Left renal pelvis (tissue), 4 donors: ENCODE data around the gene ACSL5. TPM values are rescaled to one million over a fixed set of nuclear protein-coding genes. Genes with fewer than 3 reads are reported as not detected.
"Not testable (repeated sequence)": the region's sequence is repeated elsewhere in the genome, so short reads cannot be mapped to it uniquely, and the experiment has no call there.

Source experiments
- DNase-seq, 4 donors: peaks; one replicate each; pipeline ENCODE4 v3.0.0-alpha.2; 2013; ENCODE audit warnings: low read depth in 4 of 4, low spot score in 3 of 4
- polyA plus RNA-seq, 4 donors: library from polyadenylated mRNA; unstranded; fragments of 120-200 nt; gene quantifications; one replicate each; pipeline ENCODE4 v1.2.1, GENCODE V29; 2013; ENCODE audit not compliant: insufficient read length in 4 of 4

ACSL5 gene
- polyA plus RNA-seq, 4 donors = 3.2 to 5.9 (median 4.2) TPM

- not testable (repeated sequence) for DNase-seq
Measured at GRCh38 chr10:112372182-112372810, 1.6 kb upstream of the ACSL5 start.

- DNase-seq = no peak
Measured at GRCh38 chr10:112374724-112375541, 1.0 kb downstream of the ACSL5 start.

- no peak for DNase-seq
Measured at GRCh38 chr10:112375721-112376395, 1.9 kb downstream of the ACSL5 start.

- no peak for DNase-seq
Measured at GRCh38 chr10:112376396-112376790, 2.5 kb downstream of the ACSL5 start.

- DNase-seq = not testable (repeated sequence)
Measured at GRCh38 chr10:112377116-112377515, 3.2 kb downstream of the ACSL5 start.

GRCh38 chr10:112379635-112380296 lies 5.8 kb downstream of the ACSL5 start:
- no peak for DNase-seq

- DNase-seq = no peak
Measured at GRCh38 chr10:112382515-112383235, 8.8 kb downstream of the ACSL5 start.

DNA sequence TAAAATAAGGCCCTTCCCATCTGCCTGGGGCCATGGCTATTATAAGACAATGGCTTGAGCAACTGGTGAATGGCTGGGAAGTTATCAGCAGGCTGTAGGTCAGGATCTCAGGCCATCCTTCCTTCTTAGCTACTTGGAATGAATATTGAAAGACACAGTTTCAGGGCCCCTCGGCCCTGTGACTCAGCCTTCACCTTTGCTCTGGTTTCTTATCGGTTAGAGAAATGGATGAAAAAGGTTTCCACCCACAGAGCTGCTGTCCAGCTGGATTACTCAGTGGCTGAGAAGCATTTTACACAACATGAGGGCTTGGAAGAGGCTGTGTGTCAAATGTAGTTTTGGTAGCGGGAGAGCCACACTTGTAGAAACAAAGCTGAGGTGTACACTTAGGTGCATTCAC lies 9.4 kb downstream of the ACSL5 start:
- no peak for DNase-seq

GRCh38 chr10:112384141-112384540 lies 10.2 kb downstream of the ACSL5 start:
- DNase-seq = no peak

DNA sequence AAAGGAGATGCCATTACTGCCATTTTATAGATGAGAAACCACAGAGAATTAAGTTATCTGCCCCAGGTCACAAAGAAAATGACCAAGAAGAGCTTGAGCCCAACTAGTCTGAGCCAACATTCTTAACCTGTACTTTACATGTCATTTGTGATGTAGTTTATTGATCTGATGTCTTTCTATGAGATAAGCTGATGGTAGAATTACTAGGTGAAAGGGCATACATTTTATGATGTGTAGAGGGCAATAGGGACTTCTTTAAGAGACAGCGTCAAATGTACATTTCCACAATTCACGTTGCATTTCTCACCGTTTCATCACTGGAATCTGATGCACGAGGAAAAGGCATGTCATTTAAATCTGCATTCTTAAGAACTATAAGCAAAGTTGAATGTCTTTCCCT lies 11.3 kb downstream of the ACSL5 start:
- DNase-seq = no peak

- not testable (repeated sequence) for DNase-seq
Measured at GRCh38 chr10:112388056-112388455, 14.1 kb downstream of the ACSL5 start.

- DNase-seq = no peak
Measured at GRCh38 chr10:112388548-112388947, 14.6 kb downstream of the ACSL5 start.

DNA sequence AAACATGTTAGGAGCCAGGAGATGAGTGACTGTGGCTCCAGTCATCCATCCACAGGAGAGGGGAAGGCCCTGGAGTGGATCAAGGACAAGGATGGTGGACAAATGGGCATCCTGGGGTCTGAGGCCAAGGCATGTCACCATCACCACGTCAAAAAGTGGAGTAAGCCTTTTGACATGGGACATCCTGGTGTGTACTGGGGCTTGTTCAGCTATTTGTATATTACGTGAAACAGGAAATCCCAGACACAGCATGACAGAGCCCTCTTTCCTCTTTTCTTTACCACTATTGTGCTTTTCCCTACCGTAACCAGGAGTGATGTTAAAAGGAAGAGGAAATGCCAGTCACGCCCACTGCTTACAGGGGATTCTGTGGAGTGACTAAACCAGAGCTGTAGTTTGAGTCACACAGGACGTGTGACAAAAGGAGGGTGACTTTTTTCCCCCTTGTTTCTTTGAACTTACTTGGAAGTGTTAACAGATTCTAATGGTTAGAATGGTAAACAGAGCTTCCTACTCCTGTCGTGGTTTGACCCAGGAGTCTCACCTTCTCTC lies 15.4 kb downstream of the ACSL5 start:
- no peak for DNase-seq

DNA sequence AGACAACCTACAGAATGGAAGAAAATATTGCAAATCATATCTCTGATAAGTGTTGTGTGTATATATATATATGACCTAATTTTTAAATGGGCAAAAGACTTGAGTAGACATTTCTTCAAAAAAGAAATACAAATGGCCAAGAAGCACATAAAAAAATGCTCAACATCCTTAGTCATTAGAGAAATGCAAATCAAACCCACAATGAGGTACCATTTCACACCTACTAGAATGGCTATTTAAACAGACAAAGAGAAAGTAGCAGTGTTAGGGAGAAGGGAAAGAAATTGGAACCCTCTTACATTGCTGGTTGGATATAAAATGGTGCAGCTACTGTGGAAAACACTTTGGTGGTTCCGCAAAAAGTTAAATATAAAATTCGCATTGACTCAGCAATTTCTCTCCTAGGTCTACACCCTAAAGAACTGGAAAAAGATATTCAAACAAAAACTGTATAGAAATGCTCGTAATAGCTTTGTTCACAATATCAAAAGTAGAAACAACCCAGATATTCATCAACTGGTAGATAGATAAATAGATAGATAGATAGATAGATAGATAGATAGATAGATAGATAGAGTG lies 16.3 kb downstream of the ACSL5 start:
- DNase-seq = no peak

GRCh38 chr10:112393341-112393740 lies 19.4 kb downstream of the ACSL5 start:
- DNase-seq = no peak

DNA sequence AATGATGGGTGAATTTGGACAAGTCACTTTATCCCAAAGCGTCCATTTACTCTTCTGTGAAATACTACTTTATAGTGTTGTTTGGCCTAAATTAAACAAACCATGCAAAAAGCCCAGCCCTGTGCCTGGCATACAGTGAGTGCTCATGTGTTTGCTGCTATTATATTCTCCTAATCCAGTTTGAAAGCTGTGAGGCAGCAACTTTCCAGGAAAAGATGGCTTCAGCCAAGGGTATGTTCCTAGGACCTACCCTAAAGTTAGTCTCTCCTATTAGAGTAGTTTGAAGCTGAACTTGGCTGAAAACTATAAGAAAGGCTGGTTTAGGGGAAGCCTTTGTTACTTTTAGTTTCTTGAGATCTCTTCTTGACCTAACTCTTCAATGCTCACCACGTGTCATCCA lies 19.9 kb downstream of the ACSL5 start:
- DNase-seq = no peak

GRCh38 chr10:112394475-112394875 lies 20.6 kb downstream of the ACSL5 start:
- no peak for DNase-seq

- no peak for DNase-seq
Measured at GRCh38 chr10:112395809-112396530, 22.1 kb downstream of the ACSL5 start.

- DNase-seq = no peak
Measured at GRCh38 chr10:112397592-112397991, 23.7 kb downstream of the ACSL5 start.
